ENCODE data around the gene TMC1. TPM values are rescaled to one million over a fixed set of nuclear protein-coding genes. Genes with fewer than 3 reads are reported as not detected.

The TMC1 gene
- total and polyA plus RNA-seq, 12 donors, result 0.01 to 0.67 (median 0.43) TPM; not detected in 6

GRCh38 chr9:72726947-72727346, 205.5 kb downstream of the TMC1 start:
- H3K36me3 ChIP-seq, result no peaks in the 10 kb centered on the region
- no peak for TF ChIP-seq CTCF (IDR thresholded peaks at IDR 0.05)
- intact Hi-C loops (cut with DNase I), result loop anchor here in 1 of 10 donors (2.0 kb wide), 1 partner anchor 62 kb away; no protein-coding TSS in a partner anchor
- no peak overlapping the region for H3K27ac ChIP-seq
- ATAC-seq, result no peak
- H3K4me3 ChIP-seq, result no peak overlapping the region
- WGBS, 2 donors, result 41 to 52% methylated on average over 2 of the region's 2 CpGs
- H3K4me1 ChIP-seq, result no peaks in the 10 kb centered on the region
- no peaks in the 10 kb centered on the region for H3K27me3 ChIP-seq
- peaks cover 0 to 14% (median 0%) of the 10 kb centered on the region in 11 donors for H3K9me3 ChIP-seq
- no peak for DNase-seq

DNA sequence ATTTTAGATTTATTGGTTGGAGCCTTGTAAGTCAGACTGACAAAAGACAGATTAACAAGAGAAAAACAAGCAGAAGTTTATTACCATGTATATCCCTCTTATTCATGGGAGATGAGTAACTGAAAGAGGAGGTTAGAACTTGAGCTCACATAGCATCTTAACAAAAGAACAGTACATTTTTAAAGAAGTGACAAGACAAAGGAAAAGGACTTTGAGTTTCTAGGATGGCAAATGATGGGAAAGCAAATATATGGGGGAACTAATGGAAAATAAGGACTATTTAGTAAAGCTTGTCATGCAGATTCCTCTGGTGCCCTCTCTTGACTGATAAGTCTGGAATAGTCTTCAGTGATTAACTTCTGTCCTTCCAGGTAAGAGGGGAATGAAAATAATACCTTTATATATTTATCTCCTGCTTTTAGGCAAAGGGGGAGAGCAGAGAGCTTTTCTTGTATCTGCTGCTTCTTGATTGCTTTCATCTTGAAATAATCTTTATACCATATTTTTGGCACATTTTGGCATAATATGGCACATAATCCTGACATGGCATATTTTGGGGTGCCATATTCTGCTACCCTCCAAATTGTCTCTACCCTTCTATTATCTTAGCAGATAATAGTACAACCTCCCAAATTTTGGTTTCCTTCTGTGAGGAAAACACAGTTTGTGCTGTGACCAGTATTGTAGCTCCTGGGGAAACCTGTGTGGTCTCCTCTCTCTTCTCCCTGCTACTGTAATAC, 206.8 kb downstream of the TMC1 start:
- Histone ChIP-seq H3K36me3 (no peaks in the 10 kb centered on the region), H3K27me3 (no peaks in the 10 kb centered on the region), H3K4me1 (no peaks in the 10 kb centered on the region), H3K27ac (no peak overlapping the region), H3K9me3 (peaks cover 0 to 13% (median 0%) of the 10 kb centered on the region in 11 donors), H3K4me3 (no peak overlapping the region)
- DNase-seq, result no peak
- ATAC-seq, result no peak
- no peak for TF ChIP-seq CTCF (IDR thresholded peaks at IDR 0.05)
- intact Hi-C loops (cut with DNase I), result no loop called here

GRCh38 chr9:72733895-72734294, 212.5 kb downstream of the TMC1 start:
- no peak overlapping the region for H3K27ac ChIP-seq
- DNase-seq (no peak), ATAC-seq (no peak)
- intact Hi-C loops (cut with DNase I), result no loop called here
- no peak overlapping the region for H3K4me3 ChIP-seq
- peaks cover 0 to 7% (median 0%) of the 10 kb centered on the region in 9 donors for H3K4me1 ChIP-seq
- H3K27me3 ChIP-seq, result no peaks in the 10 kb centered on the region
- H3K9me3 ChIP-seq, result no peaks in the 10 kb centered on the region
- TF ChIP-seq CTCF (IDR thresholded peaks at IDR 0.05), result no peak
- no peaks in the 10 kb centered on the region for H3K36me3 ChIP-seq

GRCh38 chr9:72734631-72735030, 213.2 kb downstream of the TMC1 start:
- no peak for TF ChIP-seq CTCF (IDR thresholded peaks at IDR 0.05)
- ATAC-seq (no peak), DNase-seq (no peak)
- Histone ChIP-seq H3K36me3 (no peaks in the 10 kb centered on the region), H3K4me3 (no peak overlapping the region), H3K27me3 (no peaks in the 10 kb centered on the region), H3K9me3 (no peaks in the 10 kb centered on the region), H3K27ac (no peak overlapping the region), H3K4me1 (peaks cover 0 to 7% (median 0%) of the 10 kb centered on the region in 9 donors)
- intact Hi-C loops (cut with DNase I), result no loop called here
- 57 to 58% methylated on average over 1 of the region's 1 CpG for WGBS, 2 donors
